Lower lobe of right lung (tissue), 2 donors: ENCODE data around the gene HTRA3. TPM values are rescaled to one million over a fixed set of nuclear protein-coding genes. Genes with fewer than 3 reads are reported as not detected.
A peak's percentile ranks its signal among the peaks of the same experiment; 100 is the strongest.

ENCODE experiments used
- ATAC-seq, 2 donors: fragments of 200-7000 bp; cut with Tn5 transposase; one replicate each; pipeline ENCODE4 v1.9.1; 2020 to 2022; ENCODE audit warnings: mild to moderate bottlenecking in 2 of 2, moderate library complexity in 2 of 2
- DNase-seq: peaks from one replicate; pipeline ENCODE4 v3.0.0-alpha.2; 2020
- H3K27ac ChIP-seq: fragments of 200-600 bp; one replicate; pipeline ENCODE4 v1.8.0; 2022
- H3K27me3 ChIP-seq: fragments of 200-600 bp; one replicate; pipeline ENCODE4 v1.8.0; 2022; ENCODE audit warnings: low read depth
- H3K36me3 ChIP-seq: fragments of 200-600 bp; one replicate; pipeline ENCODE4 v1.8.0; 2022; ENCODE audit warnings: mild to moderate bottlenecking
- H3K4me1 ChIP-seq: fragments of 200-600 bp; one replicate; pipeline ENCODE4 v1.8.0; 2022
- H3K4me3 ChIP-seq: fragments of 200-600 bp; one replicate; pipeline ENCODE4 v1.8.0; 2022; ENCODE audit warnings: mild to moderate bottlenecking
- H3K9me3 ChIP-seq: fragments of 200-600 bp; one replicate; pipeline ENCODE4 v1.8.0; 2022
- intact Hi-C: fragments of 100-400 bp; cut with DNase I; formaldehyde crosslinking; loops from one replicate; pipeline ENCODE4 v1.11.0; 2022
- total RNA-seq: library from RNA; stranded (reverse); fragmentation: NEBNext Ultra II Directional; extraction: Animal tissue kit (Norgen Biotek cat#: 25700); gene quantifications from one replicate; pipeline ENCODE4 v1.2.1, GENCODE V29; 2021
- TF ChIP-seq, protein P1 (sequence below): fragments of 200-600 bp; IDR thresholded peaks from one replicate; pipeline ENCODE4 v1.8.0; 2022; ENCODE audit warnings: antibody characterized with exemption, mild to moderate bottlenecking
- donor health status: DM: no; HTN: yes; CAD: no; lungs with severe emphysema.

HTRA3 gene
- total RNA-seq, 1 donor from 2014 or later = 15.5 TPM

DNA sequence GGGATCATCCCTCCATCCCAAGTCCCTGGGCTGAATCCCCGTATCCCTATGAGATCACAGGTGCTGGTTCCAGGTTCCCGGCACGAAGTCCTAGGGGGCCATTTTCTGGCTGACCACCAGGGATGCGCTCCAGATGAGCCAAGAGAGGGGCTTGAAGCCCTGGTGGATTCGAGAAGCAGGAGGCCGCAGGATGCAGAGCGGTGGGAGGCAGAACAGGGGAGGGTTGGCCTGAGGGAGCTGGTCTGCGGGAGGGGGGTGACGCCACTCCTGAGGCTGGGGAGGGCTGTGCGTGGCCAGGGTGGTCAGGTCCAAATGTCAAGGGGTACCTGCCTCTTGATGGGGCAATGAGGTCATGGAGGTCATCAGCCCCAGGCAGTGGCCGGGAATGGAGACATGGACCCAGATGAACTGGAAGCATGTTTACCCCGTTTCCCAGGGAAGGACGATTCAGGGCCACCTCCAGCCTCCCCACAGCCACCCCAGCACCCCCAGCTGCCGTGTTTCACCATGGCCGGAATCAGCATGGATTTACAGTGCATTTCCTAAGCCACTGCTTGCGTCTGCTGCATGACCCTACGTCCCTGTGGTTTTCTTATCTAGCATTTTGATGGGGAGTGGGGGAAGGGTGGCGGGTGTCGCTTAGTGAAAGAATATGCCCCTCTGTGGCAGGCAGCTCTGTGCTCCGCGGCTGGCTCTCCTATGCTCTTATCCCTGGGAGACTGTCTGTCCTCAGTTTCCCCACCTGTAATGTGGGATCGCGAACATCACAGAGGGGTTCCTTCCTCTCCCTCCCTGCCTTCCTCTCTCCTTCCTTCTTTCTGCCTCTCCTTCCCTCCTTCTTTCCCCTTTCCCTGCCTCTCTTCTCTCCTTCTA lies 17.0 kb upstream of the HTRA3 start:
- Histone ChIP-seq H3K4me3 (no peak overlapping the region), H3K27ac (no peak overlapping the region), H3K36me3 (no peaks in the 10 kb centered on the region), H3K4me1 (peaks cover 11% of the 10 kb centered on the region), H3K9me3 (no peaks in the 10 kb centered on the region), H3K27me3 (no peaks in the 10 kb centered on the region)
- ATAC-seq (no peak), DNase-seq (no peak)
- TF ChIP-seq, protein P1, sequence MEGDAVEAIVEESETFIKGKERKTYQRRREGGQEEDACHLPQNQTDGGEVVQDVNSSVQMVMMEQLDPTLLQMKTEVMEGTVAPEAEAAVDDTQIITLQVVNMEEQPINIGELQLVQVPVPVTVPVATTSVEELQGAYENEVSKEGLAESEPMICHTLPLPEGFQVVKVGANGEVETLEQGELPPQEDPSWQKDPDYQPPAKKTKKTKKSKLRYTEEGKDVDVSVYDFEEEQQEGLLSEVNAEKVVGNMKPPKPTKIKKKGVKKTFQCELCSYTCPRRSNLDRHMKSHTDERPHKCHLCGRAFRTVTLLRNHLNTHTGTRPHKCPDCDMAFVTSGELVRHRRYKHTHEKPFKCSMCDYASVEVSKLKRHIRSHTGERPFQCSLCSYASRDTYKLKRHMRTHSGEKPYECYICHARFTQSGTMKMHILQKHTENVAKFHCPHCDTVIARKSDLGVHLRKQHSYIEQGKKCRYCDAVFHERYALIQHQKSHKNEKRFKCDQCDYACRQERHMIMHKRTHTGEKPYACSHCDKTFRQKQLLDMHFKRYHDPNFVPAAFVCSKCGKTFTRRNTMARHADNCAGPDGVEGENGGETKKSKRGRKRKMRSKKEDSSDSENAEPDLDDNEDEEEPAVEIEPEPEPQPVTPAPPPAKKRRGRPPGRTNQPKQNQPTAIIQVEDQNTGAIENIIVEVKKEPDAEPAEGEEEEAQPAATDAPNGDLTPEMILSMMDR = no peak
- intact Hi-C loops = no loop called here

DNA sequence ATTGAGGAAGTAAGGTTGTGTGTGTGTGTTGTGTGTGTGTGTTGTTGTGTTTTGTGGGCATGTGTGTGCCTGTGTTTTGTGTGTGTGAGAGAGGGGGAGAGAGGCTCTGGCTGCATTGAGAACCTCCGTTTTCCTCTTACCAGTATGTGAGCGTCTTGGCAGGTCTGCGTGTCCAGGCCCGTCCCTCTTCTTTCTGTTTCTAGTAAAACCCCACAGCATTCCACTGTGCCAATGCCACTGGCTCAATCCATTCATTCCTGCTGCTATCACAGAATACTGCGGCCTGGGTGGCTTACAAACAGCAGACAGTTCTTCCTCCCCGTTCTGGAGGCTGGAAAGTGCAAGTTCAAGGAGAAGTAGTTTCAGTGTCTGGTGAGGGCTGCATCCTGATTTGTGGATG lies 15.5 kb upstream of the HTRA3 start:
- DNase-seq (no peak), ATAC-seq (no peak)
- intact Hi-C loops = no loop called here
- TF ChIP-seq, protein P1 = no peak
- Histone ChIP-seq H3K27ac (no peak overlapping the region), H3K4me1 (no peaks in the 10 kb centered on the region), H3K36me3 (no peaks in the 10 kb centered on the region), H3K9me3 (no peaks in the 10 kb centered on the region), H3K27me3 (no peaks in the 10 kb centered on the region), H3K4me3 (no peak overlapping the region)

DNA sequence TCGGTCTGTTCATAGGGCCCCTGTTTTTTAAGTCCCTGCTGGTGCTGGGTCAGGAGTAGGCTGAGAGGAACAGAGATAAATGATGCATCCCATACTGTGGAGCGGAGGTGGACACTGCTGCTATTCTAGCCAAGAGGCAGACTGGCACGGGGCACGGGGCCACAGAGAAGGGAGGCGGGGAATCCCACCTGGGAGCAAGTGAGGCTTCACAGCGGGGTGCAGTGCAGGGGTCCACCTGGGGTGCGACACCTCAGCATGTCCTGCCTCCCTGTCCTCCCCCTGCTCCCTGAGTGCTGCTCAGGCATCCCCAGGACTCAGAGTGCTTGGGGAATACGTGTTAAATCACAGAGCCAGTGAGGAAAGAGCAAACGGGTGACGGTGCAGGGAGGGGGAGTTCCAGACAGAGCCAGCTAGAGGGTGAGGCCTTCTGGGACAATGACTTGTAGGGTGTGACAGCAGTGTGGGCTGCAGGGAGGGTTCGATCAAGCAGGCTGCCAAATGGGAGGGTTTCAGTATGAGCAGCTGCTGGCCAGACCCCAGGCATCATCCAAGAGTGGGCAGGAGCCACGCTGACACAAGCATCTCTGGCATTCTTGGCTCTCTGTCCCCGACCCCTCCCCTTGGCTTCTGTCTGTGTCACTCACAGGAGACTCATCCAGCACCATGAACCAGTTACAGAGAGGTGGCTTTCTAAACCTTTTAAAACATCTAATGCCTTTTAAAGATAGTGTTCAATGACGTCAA lies 13.7 kb upstream of the HTRA3 start:
- ATAC-seq = peak; percentile 12 to 16
- no peak for DNase-seq

DNA sequence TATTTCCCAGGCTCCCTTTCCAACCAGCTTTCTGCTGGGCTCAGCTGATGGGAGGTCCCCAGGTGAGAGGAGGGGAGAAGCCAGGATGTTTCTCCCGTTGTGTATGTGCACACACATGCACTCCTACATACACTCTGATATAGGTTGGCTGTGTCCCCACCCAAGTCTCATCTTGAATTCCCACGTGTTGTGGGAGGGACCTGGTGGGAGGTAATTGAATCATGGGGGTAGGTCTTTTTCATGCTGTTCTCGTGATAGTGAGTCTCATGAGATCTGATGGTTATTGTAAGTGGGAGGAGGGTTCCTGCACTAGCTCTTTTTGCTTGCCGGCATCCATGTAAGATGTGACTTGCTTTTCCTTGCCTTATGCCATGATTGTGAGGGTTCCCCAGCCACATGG lies 11.7 kb upstream of the HTRA3 start:
- Histone ChIP-seq H3K9me3 (no peaks in the 10 kb centered on the region), H3K4me3 (no peak overlapping the region), H3K36me3 (no peaks in the 10 kb centered on the region), H3K27me3 (no peaks in the 10 kb centered on the region), H3K4me1 (peaks cover 11% of the 10 kb centered on the region), H3K27ac (no peak overlapping the region)
- intact Hi-C loops = no loop called here
- TF ChIP-seq, protein P1 = no peak
- no peak for DNase-seq
- ATAC-seq = no peak

More for the DNA sequence above, 13.7 kb upstream of the HTRA3 start:
- Histone ChIP-seq H3K27me3 (no peaks in the 10 kb centered on the region), H3K9me3 (no peaks in the 10 kb centered on the region), H3K36me3 (no peaks in the 10 kb centered on the region), H3K4me1 (peaks cover 8% of the 10 kb centered on the region), H3K4me3 (no peak overlapping the region), H3K27ac (no peak overlapping the region)
- TF ChIP-seq, protein P1 = no peak
- intact Hi-C loops = no loop called here

DNA sequence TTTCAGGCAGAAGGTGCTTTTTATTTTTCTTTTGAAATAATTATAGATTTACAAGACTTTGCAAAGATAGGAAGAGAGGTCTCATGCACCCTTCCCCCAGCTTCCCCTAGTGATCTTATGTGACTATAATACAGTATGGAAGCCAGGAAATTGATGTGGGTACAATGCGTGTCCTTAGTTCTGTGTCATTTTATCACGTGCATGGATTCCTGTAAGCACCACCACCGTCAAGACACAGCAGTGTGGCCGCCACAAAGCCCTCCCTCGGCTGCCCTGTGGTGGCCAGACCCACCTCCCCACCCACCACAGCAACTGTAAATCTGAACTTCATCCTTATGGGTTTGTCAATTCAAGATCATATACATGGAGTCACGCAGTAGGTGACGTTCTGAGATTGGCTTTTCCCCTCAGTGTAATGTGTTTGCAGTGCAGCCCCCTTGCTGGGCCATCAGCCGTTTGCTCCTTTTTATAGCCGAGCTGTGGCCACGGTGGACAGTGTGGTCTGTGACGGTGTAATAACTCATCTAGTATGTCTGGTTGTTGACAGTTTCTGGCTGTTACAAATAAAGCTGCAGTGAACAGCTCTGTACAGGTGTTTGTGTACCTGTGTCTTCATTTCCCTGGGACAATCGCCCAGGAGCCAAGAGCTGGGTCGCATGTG lies 10.9 kb upstream of the HTRA3 start:
- intact Hi-C loops = no loop called here
- H3K4me3 ChIP-seq = no peak overlapping the region
- DNase-seq = no peak

More for the DNA sequence above, 10.9 kb upstream of the HTRA3 start:
- peaks cover 11% of the 10 kb centered on the region for H3K4me1 ChIP-seq
- no peaks in the 10 kb centered on the region for H3K27me3 ChIP-seq
- no peak overlapping the region for H3K27ac ChIP-seq
- no peaks in the 10 kb centered on the region for H3K9me3 ChIP-seq
- TF ChIP-seq, protein P1 = no peak
- ATAC-seq = no peak
- no peaks in the 10 kb centered on the region for H3K36me3 ChIP-seq
